G401 (cell line): ENCODE results near the gene DHX30. TPM values are rescaled to one million over a fixed set of nuclear protein-coding genes. Genes with fewer than 3 reads are reported as not detected.

ENCODE experiments used
- DNase-seq: peaks from one replicate; pipeline ENCODE4 v3.0.0-alpha.2; 2015; ENCODE audit warnings: low spot score
- in situ Hi-C: cut with HindIII; loops from 2 replicates; pipeline ENCODE4 v1.10.0; 2016; ENCODE audit warnings: low sequenced_read_pairs, mixed read lengths
- total RNA-seq: library from RNA; depleted of rRNA; stranded (reverse); fragments of >200 nt; shearing (Covaris generic); gene quantifications from 2 replicates; pipeline ENCODE4 v1.2.3, GENCODE V29; 2014; rRNA removed

Gene DHX30
- total RNA-seq, 1 experiment from 2014 or later = 168 TPM

- DNase-seq = no peak
- in situ Hi-C loops = loop anchor here (5.0 kb wide), 1 partner anchor 83 kb away; no protein-coding TSS in a partner anchor
Observed at GRCh38 chr3:47899495-47900108, 96.7 kb downstream of the DHX30 start.

Other genes with a start within 250 kb of the DHX30 start
- gene CSPG5, start 224.3 kb upstream of the DHX30 start, total RNA-seq = 5.9 and 8.5 TPM in 2 replicates
- 44.6 and 63.4 TPM in 2 replicates for gene SMARCC1, start 21.2 kb upstream of the DHX30 start, total RNA-seq
- 39.9 and 55.2 TPM in 2 replicates for gene MAP4, start 213.3 kb downstream of the DHX30 start, total RNA-seq